Loucy (cell line): ENCODE results near the gene RFT1.

ENCODE experiments used
- CTCF ChIP-seq: fragments of 200-600 bp; sonication (generic); conservative IDR thresholded peaks from 2 replicates; pipeline ENCODE4 v1.5.1; 2014; ENCODE audit warnings: mild to moderate bottlenecking, antibody characterized with exemption, low read length
- EZH2phosphoT487 ChIP-seq: fragments of 200-600 bp; IDR thresholded peaks from 2 replicates; pipeline ENCODE4 v1.6.1; 2018; ENCODE audit warnings: antibody characterized with exemption, mild to moderate bottlenecking, moderate library complexity, borderline replicate concordance

GRCh38 chr3:53140847-53141845 is 10.9 kb upstream of the RFT1 start:
- no peak for TF ChIP-seq CTCF
- TF ChIP-seq EZH2phosphoT487, result no peak
